ENCODE measurements around the gene EGR4.

Gene EGR4

GRCh38 chr2:73293534-73294171 lies at the start of gene EGR4:
TSS of gene EGR4 (minus strand) at chr2:73293548. CDS start at chr2:73293317, 231 bp downstream.
- DNase-seq (ENCODE audit: low read depth in 2 of 2): peak; percentile 86

GRCh38 chr2:73341039-73341438 lies 47.7 kb upstream of the EGR4 start:
- DNase-seq (ENCODE audit: low read depth in 2 of 2): no peak

GRCh38 chr2:73339201-73339600 lies 45.9 kb upstream of the EGR4 start:
- DNase-seq (ENCODE audit: low read depth in 2 of 2): no peak

GRCh38 chr2:73337828-73338227 lies 44.5 kb upstream of the EGR4 start:
- no peak for DNase-seq (ENCODE audit: low read depth in 2 of 2)

- no peak for DNase-seq (ENCODE audit: low read depth in 2 of 2)
Observed at GRCh38 chr2:73334620-73335019, 41.3 kb upstream of the EGR4 start.

- DNase-seq (ENCODE audit: low read depth in 2 of 2): no peak
Observed at GRCh38 chr2:73334045-73334444, 40.7 kb upstream of the EGR4 start.

- no peak for DNase-seq (ENCODE audit: low read depth in 2 of 2)
Observed at GRCh38 chr2:73333564-73333963, 40.2 kb upstream of the EGR4 start.

GRCh38 chr2:73324126-73324725 lies 30.9 kb upstream of the EGR4 start:
- no peak for DNase-seq (ENCODE audit: low read depth in 2 of 2)

- no peak for DNase-seq (ENCODE audit: low read depth in 2 of 2)
Observed at GRCh38 chr2:73323551-73323950, 30.2 kb upstream of the EGR4 start.

GRCh38 chr2:73314441-73314840 lies 21.1 kb upstream of the EGR4 start:
- no peak for DNase-seq (ENCODE audit: low read depth in 2 of 2)

GRCh38 chr2:73307720-73308119 lies 14.4 kb upstream of the EGR4 start:
- no peak for DNase-seq (ENCODE audit: low read depth in 2 of 2)

GRCh38 chr2:73301636-73302035 lies 8.3 kb upstream of the EGR4 start:
- no peak for DNase-seq (ENCODE audit: low read depth in 2 of 2)

GRCh38 chr2:73300926-73301325 lies 7.6 kb upstream of the EGR4 start:
- no peak for DNase-seq (ENCODE audit: low read depth in 2 of 2)

- no peak for DNase-seq (ENCODE audit: low read depth in 2 of 2)
Observed at GRCh38 chr2:73297586-73297985, 4.2 kb upstream of the EGR4 start.

- no peak for DNase-seq (ENCODE audit: low read depth in 2 of 2)
Observed at GRCh38 chr2:73297151-73297559, 3.8 kb upstream of the EGR4 start.

GRCh38 chr2:73295751-73296400 lies 2.5 kb upstream of the EGR4 start:
- DNase-seq (ENCODE audit: low read depth in 2 of 2): no peak

- DNase-seq (ENCODE audit: low read depth in 2 of 2): no peak
Observed at GRCh38 chr2:73294239-73294638, 891 bp upstream of the EGR4 start.

- no peak for DNase-seq (ENCODE audit: low read depth in 2 of 2)
Observed at GRCh38 chr2:73292906-73293533, 328 bp downstream of the EGR4 start.

GRCh38 chr2:73292316-73292905 lies 937 bp downstream of the EGR4 start:
- no peak for DNase-seq (ENCODE audit: low read depth in 2 of 2)

- no peak for DNase-seq (ENCODE audit: low read depth in 2 of 2)
Observed at GRCh38 chr2:73291461-73292315, 1.7 kb downstream of the EGR4 start.

GRCh38 chr2:73291093-73291460 lies 2.3 kb downstream of the EGR4 start:
- DNase-seq (ENCODE audit: low read depth in 2 of 2): no peak

All from stimulated activated CD4-positive, alpha-beta T cell treated with anti-CD3 and anti-CD28 coated beads, Interleukin-15, amount 100 ng/mL, for 48 hours (primary cell).